Activated CD8-positive, alpha-beta memory T cell treated with anti-CD3 and anti-CD28 coated beads for 36 hours (primary cell): ENCODE measurements around the gene ZNF664. TPM values are rescaled to one million over a fixed set of nuclear protein-coding genes. Genes with fewer than 3 reads are reported as not detected.

Experiments
- CTCF ChIA-PET: fragments of 350-600 bp; sonication (Branson Sonifier 250); formaldehyde crosslinking; loops from one replicate; lab custom pipeline; 2021; ENCODE audit warnings: antibody characterized with exemption; lab: Charles Lee
- POLR2A ChIA-PET: fragments of 350-600 bp; sonication (Branson Sonifier 250); formaldehyde crosslinking; loops from one replicate; lab custom pipeline; 2021; ENCODE audit warnings: antibody characterized with exemption; lab: Charles Lee
- total RNA-seq, 2 experiments: library from RNA; stranded (reverse); gene quantifications; one replicate each; pipeline ENCODE4 v1.2.3, GENCODE V29; 2021

ZNF664 gene
- total RNA-seq, 2 experiments from 2014 or later = 74.6 to 75.6 TPM

GRCh38 chr12:123951467-123951866, 21.5 kb upstream of the ZNF664 start:
- CTCF ChIA-PET = no interaction called here
- POLR2A ChIA-PET = no interaction called here

GRCh38 chr12:123952037-123952436, 21.0 kb upstream of the ZNF664 start:
- ChIA-PET CTCF (no interaction called here), POLR2A (no interaction called here)

DNA sequence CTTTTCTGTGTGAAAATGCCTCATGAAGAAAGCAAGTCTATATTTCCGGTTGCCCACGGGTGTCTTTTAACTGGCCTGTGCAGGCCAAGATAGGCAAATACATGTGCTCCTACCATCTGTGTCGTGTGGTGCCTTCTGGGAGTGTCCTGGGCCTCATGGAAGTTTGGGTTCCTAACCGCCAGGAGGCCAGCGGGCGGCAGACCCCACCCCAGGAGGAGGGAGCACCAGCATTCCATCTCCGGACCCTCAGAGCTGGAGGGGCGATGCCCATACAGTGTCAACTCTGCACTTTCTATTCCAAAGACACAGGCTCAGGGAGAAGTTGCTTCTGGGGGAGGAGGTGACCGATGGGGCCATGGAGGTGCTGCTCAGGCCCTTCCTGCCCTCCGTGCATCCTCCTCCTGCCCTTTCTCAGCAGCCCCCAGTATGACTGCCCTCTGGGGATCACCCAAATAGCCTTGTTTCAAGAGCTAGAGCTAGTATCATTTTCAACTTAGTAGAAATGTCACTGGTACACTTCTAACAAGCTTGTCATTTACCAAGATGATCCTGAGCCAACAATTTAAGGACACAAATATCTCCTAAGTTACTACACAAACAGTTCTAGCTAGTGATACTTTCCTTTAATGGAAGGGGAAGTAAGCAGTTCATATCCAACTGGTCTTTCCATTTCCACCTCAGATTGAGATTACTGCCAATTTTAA, 18.2 kb upstream of the ZNF664 start:
- CTCF ChIA-PET = no interaction called here
- POLR2A ChIA-PET = interaction anchor here (0.6 kb wide), 1 partner anchor 214 kb away, joined by 6 read pairs; no protein-coding TSS in a partner anchor

DNA sequence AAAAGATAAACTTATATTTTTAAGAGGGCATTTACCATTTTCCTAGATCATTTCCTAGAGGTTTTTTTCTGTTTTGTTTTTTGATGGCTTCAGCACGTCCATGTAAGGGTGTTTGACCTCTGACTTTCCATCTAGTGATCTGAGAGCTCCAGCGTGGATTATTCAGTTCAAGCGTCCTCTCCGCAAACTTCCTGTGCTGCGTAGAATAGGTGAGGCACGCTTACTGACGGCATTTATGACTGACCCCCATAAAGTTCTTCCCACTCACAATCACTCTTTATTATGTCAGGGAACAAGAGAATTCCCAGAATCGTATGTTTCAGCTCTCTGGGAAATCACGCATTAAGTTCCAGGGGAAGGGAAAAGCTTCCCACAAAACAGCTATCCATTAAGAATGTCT, 16.8 kb upstream of the ZNF664 start:
- ChIA-PET CTCF (interaction anchor here (0.6 to 0.8 kb wide), 2 partner anchors 50 to 210 kb away, joined by 3 to 4 read pairs; no protein-coding TSS in a partner anchor), POLR2A (no interaction called here)

DNA sequence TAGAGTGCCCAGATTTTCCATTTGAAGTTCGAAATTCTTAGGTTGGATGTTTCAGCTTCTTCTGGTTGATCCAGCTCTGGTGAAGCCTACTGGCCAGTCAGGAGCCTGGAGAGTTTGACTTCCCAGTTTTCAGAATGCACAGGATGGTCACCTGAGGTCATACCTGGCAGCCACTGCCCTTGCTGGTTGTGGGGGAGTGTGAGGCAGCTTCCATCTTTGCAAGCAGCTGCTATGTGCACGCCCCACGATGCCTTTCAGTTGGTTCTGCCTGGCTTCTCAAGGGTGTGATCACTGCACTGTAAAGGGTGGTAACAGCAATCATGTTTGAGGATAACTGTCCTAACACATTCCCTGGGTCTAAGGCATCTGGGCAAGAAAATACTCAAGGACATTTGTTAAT, 15.8 kb upstream of the ZNF664 start:
- ChIA-PET POLR2A (no interaction called here), CTCF (interaction anchor here (0.7 kb wide), 1 partner anchor 139 kb away, joined by 3 read pairs; no protein-coding TSS in a partner anchor)

- ChIA-PET POLR2A (no interaction called here), CTCF (no interaction called here)
Measured at GRCh38 chr12:123958462-123958861, 14.6 kb upstream of the ZNF664 start.

- POLR2A ChIA-PET = no interaction called here
- CTCF ChIA-PET = no interaction called here
Measured at GRCh38 chr12:123958876-123959275, 14.1 kb upstream of the ZNF664 start.

- POLR2A ChIA-PET = interaction anchor here (0.6 kb wide), 1 partner anchor 35 kb away, joined by 4 read pairs; no protein-coding TSS in a partner anchor
- CTCF ChIA-PET = no interaction called here
Measured at GRCh38 chr12:123960029-123960735, 12.8 kb upstream of the ZNF664 start.

- ChIA-PET POLR2A (no interaction called here), CTCF (interaction anchor here (1.4 kb wide), 1 partner anchor 22 kb away, joined by 3 read pairs; no protein-coding TSS in a partner anchor)
Measured at GRCh38 chr12:123960856-123961255, 12.2 kb upstream of the ZNF664 start.

- ChIA-PET POLR2A (no interaction called here), CTCF (interaction anchor here (1.4 kb wide), 1 partner anchor 23 kb away, joined by 3 read pairs; no protein-coding TSS in a partner anchor)
Measured at GRCh38 chr12:123961585-123962345, 11.2 kb upstream of the ZNF664 start.

DNA sequence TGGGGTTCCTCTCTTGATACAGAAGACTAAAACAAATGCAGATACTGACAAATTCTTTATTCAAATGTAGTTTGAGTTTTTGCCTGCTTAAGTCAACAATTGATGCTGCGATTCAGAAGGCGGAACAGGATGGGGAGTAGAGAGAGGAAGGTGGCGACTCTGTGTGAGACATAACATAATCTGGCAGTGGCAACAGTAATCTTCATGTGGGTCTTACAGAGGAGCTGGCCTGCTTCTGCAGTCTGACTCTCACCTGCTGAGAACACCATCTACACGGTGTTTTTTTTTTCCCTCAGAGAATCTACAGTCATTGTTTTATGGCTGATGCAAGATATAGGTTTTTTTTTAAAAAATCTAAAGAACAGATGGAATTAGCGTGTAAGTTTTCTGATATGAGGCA, 10.5 kb upstream of the ZNF664 start:
- POLR2A ChIA-PET = no interaction called here
- CTCF ChIA-PET = no interaction called here

DNA sequence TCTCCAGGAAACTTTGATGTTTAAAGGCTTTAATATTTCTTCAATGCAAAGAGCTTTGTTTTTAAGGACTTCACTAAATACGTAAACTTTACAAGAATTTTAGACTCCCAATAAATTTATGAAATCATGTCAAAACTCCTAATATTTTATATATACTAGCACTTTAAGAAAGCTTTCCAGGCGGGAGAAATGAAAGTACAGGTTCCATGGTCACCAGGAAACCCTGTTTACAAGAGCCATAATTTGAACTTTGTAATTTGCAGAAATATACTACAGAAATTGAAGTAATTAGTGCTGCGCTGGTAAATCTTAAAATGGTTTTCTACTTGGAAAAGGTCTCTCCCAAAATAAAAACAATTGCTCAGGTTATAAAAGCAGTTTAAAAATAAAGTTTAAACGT, 9.2 kb upstream of the ZNF664 start:
- POLR2A ChIA-PET = interaction anchor here (1.0 kb wide), 1 partner anchor 27 kb away, joined by 3 read pairs; no protein-coding TSS in a partner anchor
- CTCF ChIA-PET = no interaction called here

DNA sequence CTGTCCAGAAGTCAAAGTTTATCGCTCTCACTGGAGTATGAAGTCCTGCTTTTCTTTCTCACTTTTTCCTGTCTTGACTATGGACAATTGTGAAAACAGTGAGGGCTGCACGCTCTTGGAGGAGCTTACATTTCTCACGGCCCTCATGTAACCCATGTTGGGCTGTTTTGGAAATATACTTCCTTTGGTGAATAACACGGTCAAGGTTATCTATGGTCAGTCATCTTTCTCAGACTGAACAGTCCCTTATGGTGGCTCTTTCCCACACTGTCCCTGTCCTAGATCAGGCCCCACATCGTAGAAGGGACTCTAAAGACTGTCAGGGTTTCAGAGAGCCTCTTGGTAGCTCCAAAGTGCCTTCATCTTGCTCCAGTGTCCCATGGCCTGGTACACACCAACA, 7.6 kb upstream of the ZNF664 start:
- ChIA-PET POLR2A (interaction anchor here (0.6 kb wide), 1 partner anchor 391 kb away, joined by 8 read pairs; no protein-coding TSS in a partner anchor), CTCF (no interaction called here)

GRCh38 chr12:123966596-123966995, 6.4 kb upstream of the ZNF664 start:
- POLR2A ChIA-PET = no interaction called here
- CTCF ChIA-PET = interaction anchor here (1.2 kb wide), 1 partner anchor 9 kb away, joined by 3 read pairs; no protein-coding TSS in a partner anchor

DNA sequence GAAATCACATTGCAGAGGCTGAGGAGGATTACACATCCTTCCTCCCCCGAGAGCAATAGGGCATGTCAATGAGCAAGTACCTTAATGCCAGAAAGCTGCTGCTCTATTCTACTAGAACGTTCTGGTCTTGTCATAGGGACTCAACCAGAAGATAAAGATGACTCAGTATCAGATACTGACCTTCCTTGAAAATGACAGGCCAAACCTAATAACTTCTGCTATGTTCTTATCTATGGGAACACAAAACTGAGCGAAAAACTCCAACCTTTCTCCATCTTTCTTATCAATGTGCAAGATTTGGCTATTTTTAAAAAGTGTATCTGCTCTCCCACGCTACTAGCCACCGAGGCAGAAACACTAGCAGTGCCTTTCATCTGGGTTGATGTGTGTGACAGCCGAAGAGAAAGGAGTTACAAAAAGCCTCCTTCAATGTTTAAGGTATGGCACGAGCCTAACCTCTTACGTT, 5.9 kb upstream of the ZNF664 start:
- ChIA-PET CTCF (interaction anchor here (1.2 kb wide), 1 partner anchor 9 kb away, joined by 3 read pairs; no protein-coding TSS in a partner anchor), POLR2A (no interaction called here)

DNA sequence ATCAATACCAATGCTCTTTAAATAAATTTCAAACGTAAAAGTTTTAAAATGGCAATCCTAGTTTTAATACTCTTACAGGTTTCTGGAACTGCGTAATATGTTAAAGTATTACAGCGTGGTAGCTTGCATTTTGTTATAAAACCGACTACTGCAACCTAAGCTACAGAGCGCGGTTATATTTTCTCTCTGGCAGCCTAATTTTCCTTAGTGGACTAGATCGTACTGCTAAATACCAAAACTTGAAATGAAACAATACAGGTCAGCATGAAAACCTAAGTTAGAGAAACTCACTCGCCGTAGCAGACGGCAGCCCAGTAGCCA, 1.6 kb upstream of the ZNF664 start:
- ChIA-PET CTCF (interaction anchor here (1.1 kb wide), 1 partner anchor 13 kb away, joined by 4 read pairs; no protein-coding TSS in a partner anchor), POLR2A (interaction anchor here (0.7 kb wide), 1 partner anchor 948 kb away, joined by 5 read pairs; no protein-coding TSS in a partner anchor)

DNA sequence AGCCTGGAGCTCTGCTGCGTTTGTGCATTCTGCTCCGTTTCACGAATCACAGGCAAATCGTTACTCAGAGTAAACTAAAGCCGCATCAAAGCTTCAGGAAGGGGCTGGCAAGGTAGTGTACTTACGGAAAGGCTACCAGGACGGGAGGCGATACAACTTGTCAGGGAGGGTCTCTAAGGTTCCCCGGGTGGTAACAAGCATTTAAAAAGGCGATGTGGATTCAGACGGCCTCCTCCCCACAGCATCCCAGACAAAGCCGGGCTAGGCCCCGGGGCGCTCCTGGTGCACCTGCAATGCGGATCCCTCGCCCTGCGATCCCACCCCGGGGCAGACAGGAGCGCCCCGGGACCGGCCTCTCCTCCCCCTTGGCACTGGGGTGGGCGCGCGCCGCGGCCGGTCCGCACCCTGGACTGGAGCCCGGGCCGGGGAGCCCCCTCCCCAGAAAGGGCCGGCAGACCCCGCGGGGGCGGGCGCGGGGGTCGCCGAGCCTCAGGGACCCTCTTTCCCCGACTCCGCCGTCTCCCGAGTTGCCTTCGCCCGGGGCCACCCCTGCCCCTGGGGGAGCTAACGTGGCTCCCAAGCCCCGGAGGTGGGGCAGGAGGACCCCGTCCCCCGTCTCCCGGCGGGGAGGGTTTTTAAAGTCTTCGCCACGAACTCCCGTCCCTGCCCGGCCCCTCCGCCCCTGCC, 1.1 kb upstream of the ZNF664 start:
- POLR2A ChIA-PET = interaction anchor here (0.7 kb wide), 1 partner anchor 948 kb away, joined by 5 read pairs; no protein-coding TSS in a partner anchor

DNA sequence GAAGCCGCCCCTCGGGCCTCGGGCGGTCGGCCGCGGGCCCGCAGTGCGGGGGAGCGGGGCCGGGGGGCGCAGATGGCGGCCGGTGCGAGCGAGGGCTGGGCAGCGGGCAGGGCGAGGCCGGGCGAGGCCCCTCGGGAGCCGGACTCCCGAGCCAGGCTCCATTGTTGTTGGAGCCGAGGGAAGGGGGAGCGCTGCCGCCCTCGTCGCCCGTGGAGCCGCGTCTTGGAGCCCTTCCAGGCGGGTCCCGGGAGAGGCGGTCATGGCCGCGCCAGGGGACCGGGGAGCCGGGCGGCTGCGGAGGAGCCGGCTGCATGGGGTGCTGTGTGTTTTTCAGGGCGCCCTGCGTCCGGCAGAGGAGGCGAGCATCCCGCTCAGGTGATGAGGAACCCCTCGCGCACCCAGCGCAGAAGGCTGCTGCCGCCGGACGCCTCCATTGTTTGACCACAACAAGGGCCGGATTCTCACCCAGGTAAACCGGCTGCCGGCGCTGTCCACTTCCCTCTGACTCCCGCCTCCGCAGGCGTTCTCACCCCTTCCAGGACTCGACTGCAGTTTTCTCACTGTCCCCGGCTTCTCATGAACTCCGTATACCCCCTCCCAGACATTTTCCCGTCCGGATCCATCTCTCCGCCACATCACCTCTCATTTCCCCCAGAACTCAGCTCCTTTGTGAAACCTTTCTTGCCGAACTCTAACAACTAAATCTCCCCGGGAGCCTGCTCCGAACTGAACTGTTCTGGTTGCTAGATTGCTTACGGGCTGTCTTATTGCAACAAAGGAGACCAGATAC, 732 bp downstream of the ZNF664 start:
- ChIA-PET CTCF (no interaction called here), POLR2A (no interaction called here)

More for the DNA sequence above, 1.1 kb upstream of the ZNF664 start:
- CTCF ChIA-PET = interaction anchor here (0.7 to 1.1 kb wide), 2 partner anchors 12 to 66 kb away, joined by 3 to 4 read pairs; no protein-coding TSS in a partner anchor
